Fibroblast of villous mesenchyme (primary cell): Measurements from ENCODE around the gene UNC5C. TPM values are rescaled to one million over a fixed set of nuclear protein-coding genes. Genes with fewer than 3 reads are reported as not detected.

Experiments
- DNase-seq: peaks from one replicate; pipeline ENCODE4 v3.0.0-alpha.2; 2010; ENCODE audit warnings: low read depth
- H3K4me3 ChIP-seq: 2 replicates; pipeline ENCODE4 v1.5.1; 2011; ENCODE audit warnings: low read depth, mild to moderate bottlenecking, low read length
- CTCF ChIP-seq: IDR thresholded peaks from 2 replicates; pipeline ENCODE4 v1.5.1; 2012; ENCODE audit warnings: low read depth, mild to moderate bottlenecking, low read length; ENCODE audit not compliant: insufficient read depth
- total RNA-seq: library from RNA; depleted of rRNA; stranded (reverse); fragments of >200 nt; gene quantifications from 2 replicates; pipeline ENCODE4 v1.2.3, GENCODE V29; 2012

The UNC5C gene
- total RNA-seq, 1 donor = 0.43 TPM

GRCh38 chr4:95546866-95547714 lies 1.7 kb downstream of the UNC5C start:
- H3K4me3 ChIP-seq = peak overlapping the region; percentile 70
- DNase-seq = no peak
- TF ChIP-seq CTCF = no peak

- no peak overlapping the region for H3K4me3 ChIP-seq
- no peak for DNase-seq
- TF ChIP-seq CTCF = no peak
Measured at GRCh38 chr4:95546221-95546620, 2.6 kb downstream of the UNC5C start.

GRCh38 chr4:95545546-95545945 lies 3.2 kb downstream of the UNC5C start:
- no peak overlapping the region for H3K4me3 ChIP-seq
- no peak for TF ChIP-seq CTCF
- DNase-seq = no peak

DNA sequence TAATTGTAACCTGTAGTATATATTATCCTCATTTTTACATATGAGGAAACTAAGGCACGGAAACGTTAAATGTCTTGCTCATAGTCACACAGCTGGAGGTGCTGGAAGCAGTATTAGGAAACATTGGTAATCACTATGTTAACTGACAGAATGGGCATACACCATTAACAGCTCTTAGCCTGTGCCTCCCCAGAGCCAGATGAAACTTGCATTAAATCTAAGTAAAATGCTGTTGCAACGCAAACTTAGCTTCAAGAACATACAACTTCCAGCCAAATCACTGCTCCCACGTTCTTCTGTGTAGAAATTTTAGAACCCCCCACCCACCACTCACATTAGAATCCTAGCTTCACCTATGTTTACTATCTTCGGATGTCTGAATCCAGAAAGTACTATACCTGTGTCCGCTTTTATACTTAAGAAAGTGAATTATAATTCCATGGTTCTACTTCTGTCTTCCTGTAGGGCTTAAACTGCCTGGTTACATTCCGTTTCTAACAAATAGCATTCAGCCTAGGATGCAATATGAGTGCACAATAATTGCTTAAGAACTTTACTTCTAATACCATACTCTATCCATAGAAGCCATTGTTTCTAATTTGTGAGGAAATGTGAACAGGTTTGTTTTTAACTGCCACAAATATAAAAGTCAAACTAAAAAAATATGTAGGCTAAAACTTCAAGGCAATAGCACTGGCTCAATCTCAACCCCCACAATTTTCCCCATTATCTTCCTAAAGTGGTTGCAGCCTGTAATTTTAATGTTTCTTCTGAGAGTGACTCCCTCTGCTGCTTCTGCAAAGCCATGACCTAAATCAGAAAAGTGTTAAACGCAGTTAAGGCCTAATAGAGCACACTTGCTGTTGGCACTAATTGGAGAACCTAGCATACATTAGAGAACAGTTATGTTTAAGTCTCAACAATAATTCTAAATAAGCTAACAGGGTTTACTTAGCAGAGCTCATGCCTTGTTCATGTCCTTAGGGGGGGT lies 4.4 kb downstream of the UNC5C start:
- peak; percentile 11 for TF ChIP-seq CTCF
- no peak for DNase-seq
- no peak overlapping the region for H3K4me3 ChIP-seq

- no peak for TF ChIP-seq CTCF
- DNase-seq = no peak
- H3K4me3 ChIP-seq = no peak overlapping the region
Measured at GRCh38 chr4:95541889-95542607, 6.7 kb downstream of the UNC5C start.

- no peak for DNase-seq
- H3K4me3 ChIP-seq = no peak overlapping the region
- TF ChIP-seq CTCF = no peak
Measured at GRCh38 chr4:95541094-95541493, 7.7 kb downstream of the UNC5C start.
